ENCODE results near the gene PIP5K1B. TPM values are rescaled to one million over a fixed set of nuclear protein-coding genes. Genes with fewer than 3 reads are reported as not detected.
A peak's percentile ranks its signal among the peaks of the same experiment; 100 is the strongest.

The PIP5K1B gene
- total and polyA plus RNA-seq, 4 donors = 0.09 to 30.9 (median 0.29) TPM

DNA sequence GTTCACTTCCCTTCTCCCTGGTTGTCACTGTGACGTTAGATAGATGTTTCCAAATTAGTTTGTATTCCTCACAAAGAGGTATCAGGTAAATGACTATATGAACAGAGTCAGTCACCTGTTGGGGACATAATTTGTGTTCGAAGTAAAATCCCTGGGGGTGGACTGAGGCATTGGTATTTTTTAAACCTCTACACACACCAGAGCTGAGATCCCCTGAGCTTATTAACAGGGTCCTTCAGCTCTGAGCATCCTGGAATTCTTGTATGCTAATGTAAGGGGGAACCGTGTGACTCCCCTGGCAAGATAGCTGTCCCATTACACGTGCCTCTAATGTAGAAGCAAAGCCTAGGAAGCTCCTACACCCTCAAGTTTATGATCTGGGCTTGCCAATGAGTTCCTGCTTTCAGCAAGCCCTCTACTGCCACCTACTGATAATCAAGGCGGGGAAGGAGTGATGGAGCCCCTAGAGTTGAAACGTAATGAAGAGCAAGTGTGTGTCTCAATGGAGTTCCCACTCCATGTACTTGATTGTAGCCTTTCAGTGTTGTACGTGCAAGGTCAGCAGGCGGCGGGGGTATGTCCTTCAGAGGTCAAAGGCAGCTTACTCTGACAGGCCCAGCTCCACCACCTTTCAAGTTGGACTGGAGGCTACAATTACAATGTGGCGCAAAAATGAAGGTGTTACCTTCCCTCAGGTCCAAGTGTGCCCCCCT, 294.5 kb downstream of the PIP5K1B start:
- Histone ChIP-seq H3K36me3 (ENCODE audit: control insufficient read depth in 4 of 4, insufficient read depth in 3 of 4, low read depth in 1 of 4, low read length in 3 of 4) (no peaks in the 10 kb centered on the region), H3K9ac (ENCODE audit: low read depth in 1 of 2, low read length in 2 of 2) (no peak overlapping the region), H3K9me3 (ENCODE audit: control insufficient read depth in 4 of 4, low read length in 3 of 4) (no peaks in the 10 kb centered on the region), H3K4me3 (ENCODE audit: low read depth in 1 of 3, low read length in 3 of 3) (no peak overlapping the region), H3K27ac (ENCODE audit: low read depth in 1 of 2, low read length in 2 of 2) (no peak overlapping the region), H3K27me3 (ENCODE audit: control insufficient read depth in 4 of 4, insufficient read depth in 4 of 4, low read length in 3 of 4) (peaks cover 0 to 3% (median under 1%) of the 10 kb centered on the region in 4 donors), H3K4me1 (ENCODE audit: control insufficient read depth in 4 of 4, insufficient read depth in 4 of 4, low read length in 3 of 4) (peaks cover 0 to 6% (median 0%) of the 10 kb centered on the region in 4 donors)
- peak; percentile 69 for DNase-seq (ENCODE audit: low spot score)
- TF ChIP-seq RAD21 (IDR thresholded peaks at IDR 0.05) (peak; percentile 92 to 95), RXRA (IDR thresholded peaks at IDR 0.05) (no peak)
- TF ChIP-seq, protein P1, sequence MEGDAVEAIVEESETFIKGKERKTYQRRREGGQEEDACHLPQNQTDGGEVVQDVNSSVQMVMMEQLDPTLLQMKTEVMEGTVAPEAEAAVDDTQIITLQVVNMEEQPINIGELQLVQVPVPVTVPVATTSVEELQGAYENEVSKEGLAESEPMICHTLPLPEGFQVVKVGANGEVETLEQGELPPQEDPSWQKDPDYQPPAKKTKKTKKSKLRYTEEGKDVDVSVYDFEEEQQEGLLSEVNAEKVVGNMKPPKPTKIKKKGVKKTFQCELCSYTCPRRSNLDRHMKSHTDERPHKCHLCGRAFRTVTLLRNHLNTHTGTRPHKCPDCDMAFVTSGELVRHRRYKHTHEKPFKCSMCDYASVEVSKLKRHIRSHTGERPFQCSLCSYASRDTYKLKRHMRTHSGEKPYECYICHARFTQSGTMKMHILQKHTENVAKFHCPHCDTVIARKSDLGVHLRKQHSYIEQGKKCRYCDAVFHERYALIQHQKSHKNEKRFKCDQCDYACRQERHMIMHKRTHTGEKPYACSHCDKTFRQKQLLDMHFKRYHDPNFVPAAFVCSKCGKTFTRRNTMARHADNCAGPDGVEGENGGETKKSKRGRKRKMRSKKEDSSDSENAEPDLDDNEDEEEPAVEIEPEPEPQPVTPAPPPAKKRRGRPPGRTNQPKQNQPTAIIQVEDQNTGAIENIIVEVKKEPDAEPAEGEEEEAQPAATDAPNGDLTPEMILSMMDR (IDR thresholded peaks at IDR 0.05; ENCODE audit: low read depth, low read length, missing input control) = peak; percentile 78
- WGBS = 34% methylated on average over 10 of the region's 10 CpGs

DNA sequence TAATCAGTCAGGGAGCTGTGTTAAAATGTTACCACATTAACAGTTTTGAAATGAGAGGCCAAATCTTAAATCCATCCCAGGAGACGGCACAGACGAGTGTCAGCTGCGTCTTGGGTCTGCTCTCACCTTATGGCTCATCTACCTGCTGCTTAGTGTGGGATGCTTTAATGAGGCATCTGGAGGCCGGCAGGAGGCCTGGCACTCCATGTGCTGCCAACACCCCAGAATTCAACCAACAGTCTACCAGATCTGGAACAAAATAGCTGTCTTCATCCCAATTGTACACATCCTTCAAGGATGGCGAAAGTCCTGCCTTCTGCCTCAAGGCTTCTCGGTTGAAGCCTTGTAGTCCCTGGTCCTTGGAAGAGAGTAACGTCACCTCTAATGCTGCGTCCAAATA, 296.9 kb downstream of the PIP5K1B start:
- WGBS = 69% methylated on average over 8 of the region's 8 CpGs
- TF ChIP-seq RAD21 (IDR thresholded peaks at IDR 0.05) (no peak), HNF4G (IDR thresholded peaks at IDR 0.05) (no peak), NR2F2 (IDR thresholded peaks at IDR 0.05) (no peak), RXRA (IDR thresholded peaks at IDR 0.05) (no peak), GABPA (IDR thresholded peaks at IDR 0.05 in 1 of 2, conservative IDR thresholded peaks at IDR 0.05 in 1 of 2) (no peak)
- TF ChIP-seq, protein P2, sequence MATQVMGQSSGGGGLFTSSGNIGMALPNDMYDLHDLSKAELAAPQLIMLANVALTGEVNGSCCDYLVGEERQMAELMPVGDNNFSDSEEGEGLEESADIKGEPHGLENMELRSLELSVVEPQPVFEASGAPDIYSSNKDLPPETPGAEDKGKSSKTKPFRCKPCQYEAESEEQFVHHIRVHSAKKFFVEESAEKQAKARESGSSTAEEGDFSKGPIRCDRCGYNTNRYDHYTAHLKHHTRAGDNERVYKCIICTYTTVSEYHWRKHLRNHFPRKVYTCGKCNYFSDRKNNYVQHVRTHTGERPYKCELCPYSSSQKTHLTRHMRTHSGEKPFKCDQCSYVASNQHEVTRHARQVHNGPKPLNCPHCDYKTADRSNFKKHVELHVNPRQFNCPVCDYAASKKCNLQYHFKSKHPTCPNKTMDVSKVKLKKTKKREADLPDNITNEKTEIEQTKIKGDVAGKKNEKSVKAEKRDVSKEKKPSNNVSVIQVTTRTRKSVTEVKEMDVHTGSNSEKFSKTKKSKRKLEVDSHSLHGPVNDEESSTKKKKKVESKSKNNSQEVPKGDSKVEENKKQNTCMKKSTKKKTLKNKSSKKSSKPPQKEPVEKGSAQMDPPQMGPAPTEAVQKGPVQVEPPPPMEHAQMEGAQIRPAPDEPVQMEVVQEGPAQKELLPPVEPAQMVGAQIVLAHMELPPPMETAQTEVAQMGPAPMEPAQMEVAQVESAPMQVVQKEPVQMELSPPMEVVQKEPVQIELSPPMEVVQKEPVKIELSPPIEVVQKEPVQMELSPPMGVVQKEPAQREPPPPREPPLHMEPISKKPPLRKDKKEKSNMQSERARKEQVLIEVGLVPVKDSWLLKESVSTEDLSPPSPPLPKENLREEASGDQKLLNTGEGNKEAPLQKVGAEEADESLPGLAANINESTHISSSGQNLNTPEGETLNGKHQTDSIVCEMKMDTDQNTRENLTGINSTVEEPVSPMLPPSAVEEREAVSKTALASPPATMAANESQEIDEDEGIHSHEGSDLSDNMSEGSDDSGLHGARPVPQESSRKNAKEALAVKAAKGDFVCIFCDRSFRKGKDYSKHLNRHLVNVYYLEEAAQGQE (IDR thresholded peaks at IDR 0.05) = no peak
- Histone ChIP-seq H3K36me3 (ENCODE audit: control insufficient read depth in 4 of 4, insufficient read depth in 3 of 4, low read depth in 1 of 4, low read length in 3 of 4) (no peaks in the 10 kb centered on the region), H3K9me3 (ENCODE audit: control insufficient read depth in 4 of 4, low read length in 3 of 4) (no peaks in the 10 kb centered on the region), H3K9ac (ENCODE audit: low read depth in 1 of 2, low read length in 2 of 2) (no peak overlapping the region), H3K27me3 (ENCODE audit: control insufficient read depth in 4 of 4, insufficient read depth in 4 of 4, low read length in 3 of 4) (peaks cover 0 to 4% (median under 1%) of the 10 kb centered on the region in 4 donors), H3K4me3 (ENCODE audit: low read depth in 1 of 3, low read length in 3 of 3) (no peak overlapping the region), H3K4me1 (ENCODE audit: control insufficient read depth in 4 of 4, insufficient read depth in 4 of 4, low read length in 3 of 4) (peaks cover 0 to 6% (median 0%) of the 10 kb centered on the region in 4 donors), H3K27ac (ENCODE audit: low read depth in 1 of 2, low read length in 2 of 2) (no peak overlapping the region)
- DNase-seq (ENCODE audit: low spot score) = no peak

DNA sequence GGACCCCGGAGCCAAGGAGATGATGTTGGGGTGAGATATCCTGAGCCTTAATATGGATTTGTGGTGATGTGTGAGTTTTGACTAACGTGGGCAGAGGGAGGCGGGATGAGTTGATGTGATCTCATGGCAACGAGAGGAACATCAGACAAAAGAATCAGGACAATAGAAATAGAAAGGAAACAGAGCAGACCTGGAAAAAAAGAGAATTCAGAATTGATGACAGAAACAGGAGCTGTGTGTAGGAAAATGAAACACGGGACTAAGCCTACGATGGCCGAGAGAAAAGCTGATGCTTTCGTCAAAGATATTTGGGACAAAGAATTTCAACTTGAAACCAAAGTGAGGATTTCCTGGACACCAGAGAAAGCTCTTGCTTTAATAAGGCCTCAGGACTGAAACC, 298.0 kb downstream of the PIP5K1B start:
- no peak for DNase-seq (ENCODE audit: low spot score)
- Histone ChIP-seq H3K4me1 (ENCODE audit: control insufficient read depth in 4 of 4, insufficient read depth in 4 of 4, low read length in 3 of 4) (peaks cover 0 to 5% (median 0%) of the 10 kb centered on the region in 4 donors), H3K36me3 (ENCODE audit: control insufficient read depth in 4 of 4, insufficient read depth in 3 of 4, low read depth in 1 of 4, low read length in 3 of 4) (no peaks in the 10 kb centered on the region), H3K4me3 (ENCODE audit: low read depth in 1 of 3, low read length in 3 of 3) (no peak overlapping the region), H3K9ac (ENCODE audit: low read depth in 1 of 2, low read length in 2 of 2) (no peak overlapping the region), H3K9me3 (ENCODE audit: control insufficient read depth in 4 of 4, low read length in 3 of 4) (no peaks in the 10 kb centered on the region), H3K27me3 (ENCODE audit: control insufficient read depth in 4 of 4, insufficient read depth in 4 of 4, low read length in 3 of 4) (peaks cover 0 to 4% (median under 1%) of the 10 kb centered on the region in 4 donors), H3K27ac (ENCODE audit: low read depth in 1 of 2, low read length in 2 of 2) (no peak overlapping the region)
- 75% methylated on average over 8 of the region's 8 CpGs for WGBS
- TF ChIP-seq RXRA (IDR thresholded peaks at IDR 0.05) (no peak), GABPA (IDR thresholded peaks at IDR 0.05 in 1 of 2, conservative IDR thresholded peaks at IDR 0.05 in 1 of 2) (no peak), JUND (IDR thresholded peaks at IDR 0.05) (no peak), EGR1 (IDR thresholded peaks at IDR 0.05; ENCODE audit: low read depth in 2 of 2) (no peak), YY1 (IDR thresholded peaks at IDR 0.05) (no peak), TAF1 (conservative IDR thresholded peaks at IDR 0.05) (no peak), FOXA2 (IDR thresholded peaks at IDR 0.05) (no peak), SP1 (IDR thresholded peaks at IDR 0.05) (no peak)
- TF ChIP-seq, protein P1 (IDR thresholded peaks at IDR 0.05; ENCODE audit: low read depth, low read length, missing input control) = no peak
- TF ChIP-seq, protein P3, sequence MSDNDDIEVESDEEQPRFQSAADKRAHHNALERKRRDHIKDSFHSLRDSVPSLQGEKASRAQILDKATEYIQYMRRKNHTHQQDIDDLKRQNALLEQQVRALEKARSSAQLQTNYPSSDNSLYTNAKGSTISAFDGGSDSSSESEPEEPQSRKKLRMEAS (IDR thresholded peaks at IDR 0.05) = no peak
- TF ChIP-seq, protein P4, sequence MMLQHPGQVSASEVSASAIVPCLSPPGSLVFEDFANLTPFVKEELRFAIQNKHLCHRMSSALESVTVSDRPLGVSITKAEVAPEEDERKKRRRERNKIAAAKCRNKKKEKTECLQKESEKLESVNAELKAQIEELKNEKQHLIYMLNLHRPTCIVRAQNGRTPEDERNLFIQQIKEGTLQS (IDR thresholded peaks at IDR 0.05) = no peak
